DND-41 (cell line): ENCODE results near the gene STRN3.

Source experiments
- ATAC-seq: fragments of 200-7000 bp; cut with Tn5 transposase; 3 replicates; pipeline ENCODE4 v1.9.1; 2021; ENCODE audit warnings: low read depth; ENCODE audit not compliant: insufficient read depth
- DNase-seq: peaks from one replicate; pipeline ENCODE4 v3.0.0-alpha.2; 2020
- H2AFZ ChIP-seq: 2 replicates; pipeline ENCODE4 v1.6.0; 2012; ENCODE audit warnings: low read depth, low read length
- H3K27ac ChIP-seq: 2 replicates; pipeline ENCODE4 v1.5.1; 2012; ENCODE audit warnings: low read length, inconsistent platforms
- H3K27me3 ChIP-seq: fragments of 200-600 bp; sonication (generic); 2 replicates; pipeline ENCODE4 v1.6.0; 2012; ENCODE audit warnings: low read length, mild to moderate bottlenecking, inconsistent platforms; ENCODE audit not compliant: insufficient read depth, poor library complexity
- H3K36me3 ChIP-seq: 2 replicates; pipeline ENCODE4 v1.5.1; 2012; ENCODE audit warnings: low read length, inconsistent platforms; ENCODE audit not compliant: insufficient read depth
- H3K4me1 ChIP-seq: 2 replicates; pipeline ENCODE4 v1.5.1; 2012; ENCODE audit warnings: mild to moderate bottlenecking, low read length; ENCODE audit not compliant: insufficient read depth
- H3K4me2 ChIP-seq: 2 replicates; pipeline ENCODE4 v1.6.0; 2012; ENCODE audit warnings: mild to moderate bottlenecking, moderate library complexity, low read length, inconsistent platforms; ENCODE audit not compliant: insufficient read depth
- H3K4me3 ChIP-seq, 2 experiments: fragments of 200-600 bp in 1 of 2; shearing (Covaris generic) in 1 of 2; 2 replicates each; pipeline ENCODE4 v1.5.1; 2012 to 2016; ENCODE audit warnings: inconsistent platforms in 2 of 2, low read length in 2 of 2, mild to moderate bottlenecking in 2 of 2, low read depth in 1 of 2, moderate library complexity in 1 of 2
- H3K79me2 ChIP-seq: 2 replicates; pipeline ENCODE4 v1.6.0; 2012; ENCODE audit warnings: low read length, inconsistent platforms; ENCODE audit not compliant: insufficient read depth
- H3K9ac ChIP-seq: 2 replicates; pipeline ENCODE4 v1.6.0; 2012; ENCODE audit warnings: low read depth, mild to moderate bottlenecking, inconsistent platforms, low read length, moderate library complexity
- H3K9me3 ChIP-seq: 2 replicates; pipeline ENCODE4 v1.5.1; 2012; ENCODE audit warnings: low read length, moderate library complexity, mild to moderate bottlenecking, inconsistent platforms; ENCODE audit not compliant: insufficient read depth, severe bottlenecking
- H4K20me1 ChIP-seq: 2 replicates; pipeline ENCODE4 v1.6.0; 2012; ENCODE audit warnings: low read length; ENCODE audit not compliant: insufficient read depth
- CTCF ChIP-seq: IDR thresholded peaks from 2 replicates; pipeline ENCODE4 v1.5.1; 2012; ENCODE audit warnings: borderline replicate concordance, low read length, moderate library complexity, mild to moderate bottlenecking; ENCODE audit not compliant: poor library complexity, severe bottlenecking; ENCODE audit errors: extremely low read depth
- EZH2 ChIP-seq: IDR thresholded peaks from 3 replicates; pipeline ENCODE4 v1.6.1; 2012; ENCODE audit warnings: borderline replicate concordance, low read depth, mild to moderate bottlenecking, moderate library complexity, low read length, inconsistent platforms; ENCODE audit not compliant: severe bottlenecking

STRN3 gene

GRCh38 chr14:30921788-30922187 is 104.4 kb downstream of the STRN3 start:
- DNase-seq = no peak

DNA sequence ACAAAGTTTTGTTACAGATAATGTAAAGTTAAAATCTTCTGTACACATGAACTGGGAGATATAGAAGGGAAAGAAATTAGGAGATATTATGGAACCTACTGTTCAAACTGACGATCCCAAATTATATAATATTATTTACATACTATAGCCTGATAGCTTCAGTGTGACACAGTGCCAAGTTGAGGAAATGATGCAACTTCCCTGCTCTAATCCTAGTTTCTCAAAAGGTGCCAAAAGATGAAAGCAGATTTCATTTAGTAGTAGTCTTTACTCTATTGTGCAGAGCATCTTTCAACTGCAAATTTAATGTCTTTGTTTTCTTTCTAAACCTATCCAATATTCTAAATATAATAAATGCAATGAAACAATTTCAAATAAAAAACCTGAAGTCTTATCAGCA is 104.9 kb downstream of the STRN3 start:
- no peaks in the 10 kb centered on the region for H3K27me3 ChIP-seq
- no peak overlapping the region for H3K4me3 ChIP-seq
- DNase-seq = peak; percentile 27
- peak overlapping the region; percentile 18; the same call in 1 of the 2 replicates for H3K9ac ChIP-seq
- no peaks in the 10 kb centered on the region for H3K9me3 ChIP-seq
- H4K20me1 ChIP-seq = no peaks in the 10 kb centered on the region
- ATAC-seq = peak; percentile 89
- peak overlapping the region; percentile 36; the same call in 1 of the 2 replicates for H3K4me2 ChIP-seq
- H3K27ac ChIP-seq = peak overlapping the region; percentile 58; the same call in 1 of the 2 replicates
- peaks cover 23% of the 10 kb centered on the region for H3K4me1 ChIP-seq
- TF ChIP-seq EZH2 = no peak
- TF ChIP-seq CTCF = no peak
- H2AFZ ChIP-seq = no peak overlapping the region
- H3K79me2 ChIP-seq = no peaks in the 10 kb centered on the region
- H3K36me3 ChIP-seq = peaks cover 34% of the 10 kb centered on the region; the same call in 1 of the 2 replicates

More at GRCh38 chr14:30921788-30922187, 104.4 kb downstream of the STRN3 start:
- H3K4me1 ChIP-seq = peaks cover 23% of the 10 kb centered on the region
- TF ChIP-seq EZH2 = no peak
- no peak for TF ChIP-seq CTCF
- H3K27me3 ChIP-seq = no peaks in the 10 kb centered on the region
- no peak overlapping the region for H3K9ac ChIP-seq
- no peaks in the 10 kb centered on the region for H3K79me2 ChIP-seq
- peak; percentile 44; the same call in 1 of the 3 replicates for ATAC-seq
- H3K9me3 ChIP-seq = no peaks in the 10 kb centered on the region
- peak overlapping the region; percentile 65; the same call in 1 of the 2 replicates for H3K27ac ChIP-seq
- peaks cover 34% of the 10 kb centered on the region; the same call in 1 of the 2 replicates for H3K36me3 ChIP-seq
- peak overlapping the region; percentile 36; the same call in 1 of the 2 replicates for H3K4me2 ChIP-seq
- no peak overlapping the region for H2AFZ ChIP-seq
- no peaks in the 10 kb centered on the region for H4K20me1 ChIP-seq
- H3K4me3 ChIP-seq = no peak overlapping the region

DNA sequence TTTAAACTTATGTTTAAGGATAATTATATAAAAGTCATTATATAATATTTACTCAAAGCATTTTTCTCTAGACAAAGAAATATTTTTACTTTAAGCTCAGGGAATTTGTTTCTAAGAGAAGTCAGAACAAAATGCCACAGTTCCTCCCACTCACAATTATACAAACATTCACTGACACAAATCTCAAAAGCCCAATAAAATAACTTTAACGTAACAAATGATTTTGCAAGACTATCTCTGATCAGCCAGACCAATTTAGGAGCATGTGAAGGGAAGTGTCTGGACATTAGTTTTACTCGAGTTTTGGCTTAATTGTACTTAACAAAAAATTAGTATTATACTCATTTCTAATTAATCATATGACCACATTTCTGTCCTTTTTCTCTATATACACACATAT is 110.6 kb downstream of the STRN3 start:
- no peak for ATAC-seq
- Histone ChIP-seq H3K36me3 (peaks cover 25% of the 10 kb centered on the region), H2AFZ (no peak overlapping the region), H3K4me3 (no peak overlapping the region), H3K4me2 (no peak overlapping the region), H3K27me3 (no peaks in the 10 kb centered on the region), H4K20me1 (no peaks in the 10 kb centered on the region), H3K9ac (no peak overlapping the region), H3K79me2 (no peaks in the 10 kb centered on the region), H3K27ac (no peak overlapping the region), H3K4me1 (peaks cover under 1% of the 10 kb centered on the region; the same call in 1 of the 2 replicates), H3K9me3 (no peaks in the 10 kb centered on the region)
- DNase-seq = no peak
- TF ChIP-seq CTCF = no peak
- TF ChIP-seq EZH2 = no peak

- Histone ChIP-seq H3K4me1 (no peaks in the 10 kb centered on the region), H3K36me3 (peaks cover 31% of the 10 kb centered on the region), H3K79me2 (no peaks in the 10 kb centered on the region), H3K27ac (no peak overlapping the region), H3K27me3 (no peaks in the 10 kb centered on the region), H2AFZ (no peak overlapping the region), H3K4me2 (no peak overlapping the region), H4K20me1 (no peaks in the 10 kb centered on the region), H3K9ac (no peak overlapping the region), H3K9me3 (no peaks in the 10 kb centered on the region), H3K4me3 (no peak overlapping the region)
- ATAC-seq = no peak
- DNase-seq = no peak
- TF ChIP-seq CTCF (no peak), EZH2 (no peak)
These were observed 111.4 kb downstream of the STRN3 start for GRCh38 chr14:30914812-30915211.
